Panc1 (cell line): ENCODE measurements around the gene MRPL55. TPM values are rescaled to one million over a fixed set of nuclear protein-coding genes. Genes with fewer than 3 reads are reported as not detected.

Experiments used
- ATAC-seq: fragments of 200-7000 bp; cut with Tn5 transposase; 2 replicates; pipeline ENCODE4 v1.9.1; 2020; ENCODE audit warnings: mild to moderate bottlenecking, moderate library complexity
- BruUV-seq: library from RNA; stranded (reverse); fragments of 400-500 nt; replicated peaks from 2 replicates; lab custom pipeline; 2021; lab: Mats Ljungman, UMichigan
- CTCF ChIA-PET: fragments of 300-600 bp; sonication (Branson Sonifier 250); formaldehyde crosslinking; loops from one replicate; lab custom pipeline; 2022; ENCODE audit warnings: antibody characterized with exemption; lab: Charles Lee
- POLR2A ChIA-PET: fragments of 300-600 bp; sonication (Branson Sonifier 250); formaldehyde crosslinking; loops from one replicate; lab custom pipeline; 2022; ENCODE audit warnings: antibody characterized with exemption; lab: Charles Lee
- DNase-seq: peaks from one replicate; pipeline ENCODE4 v3.0.0-alpha.2; 2010; ENCODE audit warnings: low read depth, low spot score
- H3K27ac ChIP-seq: 2 replicates; pipeline ENCODE4 v1.5.1; 2011; ENCODE audit warnings: mild to moderate bottlenecking, low read length, inconsistent platforms
- H3K27me3 ChIP-seq: fragments of 200-500 bp; sonication (Bioruptor generic); 2 replicates; pipeline ENCODE4 v1.6.0; 2014; ENCODE audit warnings: low read length, inconsistent platforms; ENCODE audit not compliant: control insufficient read depth, insufficient read depth
- H3K36me3 ChIP-seq: fragments of 200-500 bp; sonication (Bioruptor generic); 2 replicates; pipeline ENCODE4 v1.5.1; 2014; ENCODE audit warnings: inconsistent platforms, mild to moderate bottlenecking, low read length, moderate library complexity; ENCODE audit not compliant: control insufficient read depth, insufficient read depth
- H3K4me1 ChIP-seq: 2 replicates; pipeline ENCODE4 v1.5.1; 2011; ENCODE audit warnings: inconsistent platforms, mild to moderate bottlenecking, low read length, moderate library complexity; ENCODE audit not compliant: control insufficient read depth, insufficient read depth
- H3K4me3 ChIP-seq, 2 experiments: 2 replicates each; pipeline ENCODE4 v1.5.1; 2011 to 2012; ENCODE audit warnings: low read depth in 2 of 2, low read length in 2 of 2, mild to moderate bottlenecking in 2 of 2, inconsistent platforms in 1 of 2, moderate library complexity in 1 of 2
- H3K9me3 ChIP-seq: fragments of 200-500 bp; sonication (Bioruptor generic); 2 replicates; pipeline ENCODE4 v1.5.1; 2014; ENCODE audit warnings: low read depth, mild to moderate bottlenecking, inconsistent platforms, low read length, moderate library complexity; ENCODE audit not compliant: control insufficient read depth, insufficient read depth
- POLR2AphosphoS5 ChIP-seq: IDR thresholded peaks from 2 replicates; pipeline ENCODE4 v1.6.1; 2012; ENCODE audit warnings: mild to moderate bottlenecking, low read depth, low read length, moderate library complexity
- SIN3A ChIP-seq: IDR thresholded peaks from 2 replicates; pipeline ENCODE4 v1.6.1; 2012; ENCODE audit warnings: low read depth, mild to moderate bottlenecking, low read length, moderate library complexity, borderline replicate concordance; ENCODE audit not compliant: insufficient read depth
- TCF7L2 ChIP-seq: IDR thresholded peaks from 2 replicates; pipeline ENCODE4 v1.6.1; 2011; ENCODE audit warnings: mild to moderate bottlenecking, low read depth, low read length, inconsistent platforms
- in situ Hi-C: cut with HindIII; loops from 2 replicates; pipeline ENCODE4 v1.10.0; 2016; ENCODE audit warnings: low sequenced_read_pairs, low pct_unique_long_range_greater_than_20kb
- intact Hi-C: fragments of 100-400 bp; cut with micrococcal nuclease; formaldehyde crosslinking; loops from one replicate; pipeline ENCODE4 v1.10.0; 2022; ENCODE audit not compliant: unreplicated experiment
- total RNA-seq: library from RNA; stranded (reverse); gene quantifications from one replicate; pipeline ENCODE4 v1.2.1, GENCODE V29; 2021; ENCODE audit not compliant: unreplicated experiment
- TF ChIP-seq, protein P1 (sequence below), 2 experiments: IDR thresholded peaks; 2 replicates each; pipeline ENCODE4 v1.6.1; 2011 to 2012; ENCODE audit warnings: low read depth in 2 of 2, control low read depth in 1 of 2, low read length in 1 of 2, mild to moderate bottlenecking in 1 of 2, moderate library complexity in 1 of 2; ENCODE audit not compliant: insufficient read depth in 1 of 2
- TF ChIP-seq, protein P2 (sequence below): fragments of 450-650 bp; IDR thresholded peaks from 2 replicates; pipeline ENCODE4 v1.5.1; 2017; ENCODE audit warnings: mild to moderate bottlenecking

The MRPL55 gene
- total RNA-seq, 1 experiment from 2014 or later = 53.0 TPM

DNA sequence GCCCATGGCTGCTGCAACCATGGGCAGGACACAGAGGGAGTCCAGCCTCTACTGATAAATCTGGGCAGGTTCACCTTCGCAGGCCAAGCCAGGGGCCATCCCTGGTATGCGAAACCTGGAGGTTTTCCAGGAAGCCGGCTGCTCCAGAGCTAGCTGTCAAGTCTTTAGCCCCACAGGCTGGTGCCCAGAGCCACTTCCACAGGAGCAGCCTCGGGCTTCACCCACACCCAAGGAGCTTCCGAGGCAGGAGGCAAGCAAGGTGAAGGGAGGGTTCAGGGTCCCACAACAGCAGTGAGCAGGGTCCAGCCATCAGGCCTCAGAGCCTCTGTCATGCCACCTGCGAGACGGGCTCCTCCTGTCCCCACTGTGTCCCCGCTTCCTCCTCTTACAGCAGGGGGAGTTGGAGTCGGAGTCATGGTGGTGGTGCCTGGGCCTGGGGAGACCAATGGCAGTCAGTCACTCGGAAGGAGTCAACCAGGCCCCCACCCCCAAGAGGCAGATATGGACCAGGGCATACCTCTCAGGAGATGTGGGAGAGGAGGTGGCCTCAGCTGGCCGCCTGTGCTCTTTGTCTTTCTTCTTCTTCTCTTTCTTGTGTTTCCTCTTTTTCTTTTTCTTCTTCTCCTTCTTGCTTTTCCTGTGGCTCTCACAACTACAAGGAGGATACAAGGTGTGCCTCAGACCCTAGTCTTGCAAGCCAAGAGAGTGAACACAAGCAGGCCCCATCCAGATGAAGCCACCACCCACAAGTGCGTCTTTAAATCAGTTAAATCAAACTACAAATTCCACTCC, 8.1 kb downstream of the MRPL55 start:
- intact Hi-C loops (no loop called here), in situ Hi-C loops (no loop called here)
- CTCF ChIA-PET = no interaction called here
- Histone ChIP-seq H3K4me3 (peak overlapping the region in 1 of 2 experiments; percentile 71; a peak in 3 of 4 replicates), H3K9me3 (no peaks in the 10 kb centered on the region), H3K4me1 (peaks cover 27% of the 10 kb centered on the region), H3K36me3 (peaks cover 8% of the 10 kb centered on the region), H3K27ac (0 out of 2 replicates have a peak overlapping the region, but pooled peaks have one; percentile 17), H3K27me3 (no peaks in the 10 kb centered on the region)
- no peak for TF ChIP-seq TCF7L2
- TF ChIP-seq POLR2AphosphoS5 = no peak; the same call in 1 of the 2 replicates
- POLR2A ChIA-PET = no interaction called here
- DNase-seq (no peak), ATAC-seq (no peak)
- TSS peak; percentile 98 for BruUV-seq

DNA sequence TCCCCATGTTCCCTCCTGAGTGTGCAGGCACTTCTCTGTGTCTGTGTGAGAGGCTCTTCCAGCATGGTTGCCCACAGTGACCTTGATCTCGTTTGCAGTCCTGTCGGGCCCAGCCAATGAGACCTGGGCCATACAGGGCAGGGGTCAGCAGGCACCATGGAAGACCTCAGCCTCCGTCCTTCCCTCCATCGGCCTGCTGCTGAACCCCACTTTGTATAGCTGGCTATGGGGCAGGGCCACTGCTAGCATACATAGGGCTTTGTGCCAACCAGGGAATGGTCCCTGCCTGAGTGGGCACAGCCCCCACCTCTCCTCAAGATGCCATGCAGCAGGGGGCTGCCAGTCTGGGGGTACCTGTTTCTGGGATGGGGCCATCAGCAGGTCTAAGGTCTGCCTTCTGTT, 9.8 kb downstream of the MRPL55 start:
- ChIA-PET POLR2A (no interaction called here), CTCF (interaction anchor here (0.6 kb wide), 1 partner anchor 100 kb away, joined by 5 read pairs; no protein-coding TSS in a partner anchor)
- H3K27ac ChIP-seq = no peak overlapping the region
- no peak overlapping the region for H3K4me3 ChIP-seq
- intact Hi-C loops (no loop called here), in situ Hi-C loops (no loop called here)
- peaks cover 8% of the 10 kb centered on the region for H3K36me3 ChIP-seq
- H3K9me3 ChIP-seq = no peaks in the 10 kb centered on the region; the same call in 1 of the 2 replicates
- peaks cover 22% of the 10 kb centered on the region for H3K4me1 ChIP-seq
- no peaks in the 10 kb centered on the region for H3K27me3 ChIP-seq
- BruUV-seq = no TSS peak
- TF ChIP-seq, protein P1, sequence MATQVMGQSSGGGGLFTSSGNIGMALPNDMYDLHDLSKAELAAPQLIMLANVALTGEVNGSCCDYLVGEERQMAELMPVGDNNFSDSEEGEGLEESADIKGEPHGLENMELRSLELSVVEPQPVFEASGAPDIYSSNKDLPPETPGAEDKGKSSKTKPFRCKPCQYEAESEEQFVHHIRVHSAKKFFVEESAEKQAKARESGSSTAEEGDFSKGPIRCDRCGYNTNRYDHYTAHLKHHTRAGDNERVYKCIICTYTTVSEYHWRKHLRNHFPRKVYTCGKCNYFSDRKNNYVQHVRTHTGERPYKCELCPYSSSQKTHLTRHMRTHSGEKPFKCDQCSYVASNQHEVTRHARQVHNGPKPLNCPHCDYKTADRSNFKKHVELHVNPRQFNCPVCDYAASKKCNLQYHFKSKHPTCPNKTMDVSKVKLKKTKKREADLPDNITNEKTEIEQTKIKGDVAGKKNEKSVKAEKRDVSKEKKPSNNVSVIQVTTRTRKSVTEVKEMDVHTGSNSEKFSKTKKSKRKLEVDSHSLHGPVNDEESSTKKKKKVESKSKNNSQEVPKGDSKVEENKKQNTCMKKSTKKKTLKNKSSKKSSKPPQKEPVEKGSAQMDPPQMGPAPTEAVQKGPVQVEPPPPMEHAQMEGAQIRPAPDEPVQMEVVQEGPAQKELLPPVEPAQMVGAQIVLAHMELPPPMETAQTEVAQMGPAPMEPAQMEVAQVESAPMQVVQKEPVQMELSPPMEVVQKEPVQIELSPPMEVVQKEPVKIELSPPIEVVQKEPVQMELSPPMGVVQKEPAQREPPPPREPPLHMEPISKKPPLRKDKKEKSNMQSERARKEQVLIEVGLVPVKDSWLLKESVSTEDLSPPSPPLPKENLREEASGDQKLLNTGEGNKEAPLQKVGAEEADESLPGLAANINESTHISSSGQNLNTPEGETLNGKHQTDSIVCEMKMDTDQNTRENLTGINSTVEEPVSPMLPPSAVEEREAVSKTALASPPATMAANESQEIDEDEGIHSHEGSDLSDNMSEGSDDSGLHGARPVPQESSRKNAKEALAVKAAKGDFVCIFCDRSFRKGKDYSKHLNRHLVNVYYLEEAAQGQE (IDR thresholded peaks at IDR 0.05; ENCODE audit: insufficient read depth in 1 of 2, low read depth in 2 of 2, low read length in 1 of 2) = no peak
- TF ChIP-seq, protein P2, sequence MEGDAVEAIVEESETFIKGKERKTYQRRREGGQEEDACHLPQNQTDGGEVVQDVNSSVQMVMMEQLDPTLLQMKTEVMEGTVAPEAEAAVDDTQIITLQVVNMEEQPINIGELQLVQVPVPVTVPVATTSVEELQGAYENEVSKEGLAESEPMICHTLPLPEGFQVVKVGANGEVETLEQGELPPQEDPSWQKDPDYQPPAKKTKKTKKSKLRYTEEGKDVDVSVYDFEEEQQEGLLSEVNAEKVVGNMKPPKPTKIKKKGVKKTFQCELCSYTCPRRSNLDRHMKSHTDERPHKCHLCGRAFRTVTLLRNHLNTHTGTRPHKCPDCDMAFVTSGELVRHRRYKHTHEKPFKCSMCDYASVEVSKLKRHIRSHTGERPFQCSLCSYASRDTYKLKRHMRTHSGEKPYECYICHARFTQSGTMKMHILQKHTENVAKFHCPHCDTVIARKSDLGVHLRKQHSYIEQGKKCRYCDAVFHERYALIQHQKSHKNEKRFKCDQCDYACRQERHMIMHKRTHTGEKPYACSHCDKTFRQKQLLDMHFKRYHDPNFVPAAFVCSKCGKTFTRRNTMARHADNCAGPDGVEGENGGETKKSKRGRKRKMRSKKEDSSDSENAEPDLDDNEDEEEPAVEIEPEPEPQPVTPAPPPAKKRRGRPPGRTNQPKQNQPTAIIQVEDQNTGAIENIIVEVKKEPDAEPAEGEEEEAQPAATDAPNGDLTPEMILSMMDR = no peak
- TF ChIP-seq POLR2AphosphoS5 = no peak
- TF ChIP-seq TCF7L2 = no peak
- no peak for TF ChIP-seq SIN3A
- DNase-seq = no peak
- no peak for ATAC-seq
